HG03159 (cell line): ENCODE results near the gene VASP.
"Not testable (repeated sequence)": the region's sequence is repeated elsewhere in the genome, so short reads cannot be mapped to it uniquely, and the experiment has no call there.

ENCODE experiments used
- ATAC-seq: cut with Tn5 transposase; IDR thresholded peaks from one replicate; pipeline ENCODE4 v1.9.1; 2021; ENCODE audit warnings: mild to moderate bottlenecking, moderate library complexity; ENCODE audit not compliant: unreplicated experiment

Gene VASP

GRCh38 chr19:45496349-45496953 is 10.8 kb upstream of the VASP start:
- no peak for ATAC-seq

GRCh38 chr19:45497791-45498190 is 9.5 kb upstream of the VASP start:
- ATAC-seq: no peak

- ATAC-seq: no peak
Measured at GRCh38 chr19:45498411-45499195, 8.7 kb upstream of the VASP start, which contains the start of gene PPM1N. TSS of gene PPM1N (plus strand) at chr19:45498443. CDS start at chr19:45498473, 30 bp downstream.

- no peak for ATAC-seq
Measured at GRCh38 chr19:45499196-45500180, 7.8 kb upstream of the VASP start.

- no peak for ATAC-seq
Measured at GRCh38 chr19:45500918-45501729, 6.2 kb upstream of the VASP start.

- no peak for ATAC-seq
Measured at GRCh38 chr19:45501730-45502014, 5.6 kb upstream of the VASP start.

GRCh38 chr19:45502111-45502510 is 5.2 kb upstream of the VASP start:
- ATAC-seq: no peak

- ATAC-seq: no peak
Measured at GRCh38 chr19:45503909-45504308, 3.4 kb upstream of the VASP start.

GRCh38 chr19:45505151-45505995 is 1.9 kb upstream of the VASP start:
- no peak for ATAC-seq

GRCh38 chr19:45505996-45506245 is 1.4 kb upstream of the VASP start:
- no peak for ATAC-seq

GRCh38 chr19:45506246-45506988 is 862 bp upstream of the VASP start:
- ATAC-seq: peak; percentile 57

- no peak for ATAC-seq
Measured at GRCh38 chr19:45507872-45508416, 665 bp downstream of the VASP start.

GRCh38 chr19:45508417-45508860 is 1.2 kb downstream of the VASP start:
- no peak for ATAC-seq

GRCh38 chr19:45508861-45509691 is 1.8 kb downstream of the VASP start:
- no peak for ATAC-seq

GRCh38 chr19:45509692-45510015 is 2.4 kb downstream of the VASP start:
- no peak for ATAC-seq

- ATAC-seq: not testable (repeated sequence)
Measured at GRCh38 chr19:45510352-45510751, 3.1 kb downstream of the VASP start.

GRCh38 chr19:45511074-45511473 is 3.8 kb downstream of the VASP start:
- no peak for ATAC-seq

GRCh38 chr19:45512881-45513483 is 5.7 kb downstream of the VASP start:
- ATAC-seq: no peak
